Gastroesophageal sphincter (tissue), 3 donors: Measurements from ENCODE around the gene FBXO44.

Experiments
- EP300 ChIP-seq: sonication (generic); formaldehyde crosslinking; IDR thresholded peaks from one replicate; pipeline ENCODE4 v1.6.1; 2017; ENCODE audit warnings: antibody characterized with exemption, mild to moderate bottlenecking
- POLR2A ChIP-seq, 2 donors: fragments of 450-650 bp; IDR thresholded peaks; one replicate each; pipeline ENCODE4 v1.6.1; 2017; ENCODE audit warnings: antibody characterized with exemption in 2 of 2, mild to moderate bottlenecking in 2 of 2, moderate library complexity in 1 of 2
- POLR2AphosphoS5 ChIP-seq: sonication (generic); formaldehyde crosslinking; IDR thresholded peaks from one replicate; pipeline ENCODE4 v1.6.1; 2017; ENCODE audit warnings: antibody characterized with exemption
- TF ChIP-seq, protein P1 (sequence below), 4 experiments: fragments of 200-600 bp in 2 of 4; fragments of 450-650 bp in 2 of 4; sonication (generic) in 1 of 4; IDR thresholded peaks; one replicate each; pipeline ENCODE4 v1.5.1; 2017 to 2019; ENCODE audit warnings: antibody characterized with exemption in 4 of 4, mild to moderate bottlenecking in 2 of 4, moderate library complexity in 2 of 4

DNA sequence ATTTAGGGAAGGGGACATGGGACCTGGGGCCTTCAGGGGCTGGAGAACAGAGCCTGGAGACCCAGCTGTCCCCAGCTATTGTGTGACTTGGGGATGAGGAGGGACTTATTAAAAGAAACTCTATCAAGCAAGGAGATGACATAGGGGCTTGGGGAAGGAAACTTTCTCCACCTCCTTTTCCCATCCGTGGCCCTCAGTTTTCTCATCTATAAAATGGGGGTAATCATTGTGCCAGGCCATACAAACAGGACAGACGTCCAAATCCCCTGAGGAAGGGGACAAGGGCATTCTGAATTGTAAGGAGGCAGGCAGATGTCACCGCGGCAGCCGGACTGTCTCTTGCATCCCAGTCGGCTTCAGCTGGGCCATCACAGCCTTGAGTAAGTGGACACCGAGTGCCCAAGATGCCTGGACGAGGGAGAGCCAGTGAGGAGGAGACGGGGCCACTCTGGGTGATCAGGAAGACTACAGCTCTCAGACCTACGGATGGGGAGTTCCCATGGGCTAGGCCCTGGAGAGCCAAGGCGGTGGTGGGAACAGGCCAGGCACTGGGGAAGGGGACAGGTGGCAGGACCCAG, 2.4 kb upstream of the FBXO44 start:
- TF ChIP-seq, protein P1, sequence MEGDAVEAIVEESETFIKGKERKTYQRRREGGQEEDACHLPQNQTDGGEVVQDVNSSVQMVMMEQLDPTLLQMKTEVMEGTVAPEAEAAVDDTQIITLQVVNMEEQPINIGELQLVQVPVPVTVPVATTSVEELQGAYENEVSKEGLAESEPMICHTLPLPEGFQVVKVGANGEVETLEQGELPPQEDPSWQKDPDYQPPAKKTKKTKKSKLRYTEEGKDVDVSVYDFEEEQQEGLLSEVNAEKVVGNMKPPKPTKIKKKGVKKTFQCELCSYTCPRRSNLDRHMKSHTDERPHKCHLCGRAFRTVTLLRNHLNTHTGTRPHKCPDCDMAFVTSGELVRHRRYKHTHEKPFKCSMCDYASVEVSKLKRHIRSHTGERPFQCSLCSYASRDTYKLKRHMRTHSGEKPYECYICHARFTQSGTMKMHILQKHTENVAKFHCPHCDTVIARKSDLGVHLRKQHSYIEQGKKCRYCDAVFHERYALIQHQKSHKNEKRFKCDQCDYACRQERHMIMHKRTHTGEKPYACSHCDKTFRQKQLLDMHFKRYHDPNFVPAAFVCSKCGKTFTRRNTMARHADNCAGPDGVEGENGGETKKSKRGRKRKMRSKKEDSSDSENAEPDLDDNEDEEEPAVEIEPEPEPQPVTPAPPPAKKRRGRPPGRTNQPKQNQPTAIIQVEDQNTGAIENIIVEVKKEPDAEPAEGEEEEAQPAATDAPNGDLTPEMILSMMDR (IDR thresholded peaks at IDR 0.05), result no peak
- TF ChIP-seq POLR2A (IDR thresholded peaks at IDR 0.05) (no peak), POLR2AphosphoS5 (no peak), EP300 (no peak)
